GM12878 (cell line): ENCODE measurements around the gene FBN3. TPM values are rescaled to one million over a fixed set of nuclear protein-coding genes. Genes with fewer than 3 reads are reported as not detected.

Experiments used
- ATAC-seq: fragments of 200-7000 bp; cut with Tn5 transposase; 3 replicates; pipeline ENCODE4 v1.9.1; 2020; ENCODE audit warnings: mild to moderate bottlenecking, moderate library complexity
- BruUV-seq: library from RNA; stranded (reverse); fragments of 400-500 nt; replicated peaks from 2 replicates; lab custom pipeline; 2021; lab: Mats Ljungman, UMichigan
- CTCF ChIA-PET: fragments of 300-600 bp; sonication (Branson Sonifier 250); formaldehyde crosslinking; extraction: SDS; loops from one replicate; lab custom pipeline; 2021; ENCODE audit warnings: inconsistent platforms; lab: Yijun Ruan, JAX
- POLR2A ChIA-PET: fragments of 350-600 bp; formaldehyde crosslinking; extraction: SDS; loops from one replicate; lab custom pipeline; 2021; ENCODE audit warnings: inconsistent platforms; lab: Charles Lee
- RAD21 ChIA-PET: fragments of 300-600 bp; sonication (Branson Sonifier 250); formaldehyde crosslinking; loops from one replicate; lab custom pipeline; 2023; ENCODE audit warnings: antibody characterized with exemption; ENCODE audit not compliant: unreplicated experiment; lab: Charles Lee
- SMC1A ChIA-PET: fragments of 300-600 bp; sonication (Branson Sonifier 250); formaldehyde crosslinking; loops from one replicate; lab custom pipeline; 2023; ENCODE audit not compliant: unreplicated experiment, uncharacterized antibody; lab: Charles Lee
- DNase-seq: peaks from one replicate; pipeline ENCODE4 v3.0.0-alpha.2; 2011; ENCODE audit warnings: low read depth, low spot score
- FAIRE-seq: peaks from 3 replicates; lab custom pipeline; 2011; peaks lifted over from hg19 to GRCh38; lab: Jason Lieb, UNC
- H2AFZ ChIP-seq: 2 replicates; pipeline ENCODE4 v1.6.0; 2011; ENCODE audit warnings: low read depth, low read length, control low read depth; ENCODE audit not compliant: control insufficient read depth
- H3K27ac ChIP-seq: 2 replicates; pipeline ENCODE4 v1.5.1; 2011; ENCODE audit warnings: control low read depth; ENCODE audit not compliant: control insufficient read depth, insufficient read depth
- H3K27me3 ChIP-seq, 2 experiments: replicated peaks in 1 of 2; 2 replicates each; pipeline versions ENCODE4 v1.6.0 to v1.6.1; 2011; ENCODE audit warnings: low read length in 1 of 2; ENCODE audit not compliant: control insufficient read depth in 2 of 2, insufficient read depth in 2 of 2
- H3K36me3 ChIP-seq, 2 experiments: 2 replicates each; pipeline ENCODE4 v1.5.1; 2011; ENCODE audit warnings: low read length in 1 of 2; ENCODE audit not compliant: control insufficient read depth in 2 of 2, insufficient read depth in 2 of 2
- H3K4me1 ChIP-seq: 2 replicates; pipeline ENCODE4 v1.6.1; 2011; ENCODE audit warnings: mild to moderate bottlenecking, low read length, moderate library complexity, mixed read lengths; ENCODE audit not compliant: control insufficient read depth, insufficient read depth
- H3K4me2 ChIP-seq: 2 replicates; pipeline ENCODE4 v1.6.0; 2011; ENCODE audit warnings: control low read depth; ENCODE audit not compliant: control insufficient read depth, insufficient read depth
- H3K4me3 ChIP-seq: fragments of 200-600 bp; sonication (generic); 2 replicates; pipeline ENCODE4 v1.5.1; 2016
- H3K79me2 ChIP-seq: 2 replicates; pipeline ENCODE4 v1.6.0; 2011; ENCODE audit warnings: low read length; ENCODE audit not compliant: control insufficient read depth, insufficient read depth
- H3K9ac ChIP-seq: 2 replicates; pipeline ENCODE4 v1.8.0; 2011; ENCODE audit warnings: low read length, control low read depth, mixed read lengths; ENCODE audit not compliant: control insufficient read depth, insufficient read depth
- H3K9me3 ChIP-seq: replicated peaks from 3 replicates; pipeline ENCODE4 v1.5.1; 2011; ENCODE audit warnings: mild to moderate bottlenecking, low read length; ENCODE audit not compliant: control insufficient read depth, insufficient read depth
- H4K20me1 ChIP-seq: 2 replicates; pipeline ENCODE4 v1.6.0; 2011; ENCODE audit not compliant: control insufficient read depth, insufficient read depth
- DPF2 ChIP-seq: fragments of 450-650 bp; IDR thresholded peaks from 2 replicates; pipeline ENCODE4 v1.6.1; 2017; ENCODE audit warnings: mild to moderate bottlenecking
- E4F1 ChIP-seq: fragments of 450-650 bp; IDR thresholded peaks from 2 replicates; pipeline ENCODE4 v1.6.1; 2018; ENCODE audit warnings: borderline replicate concordance, mild to moderate bottlenecking; ENCODE audit not compliant: partially characterized antibody
- ELK1 ChIP-seq: IDR thresholded peaks from 2 replicates; pipeline ENCODE4 v1.6.1; 2012; ENCODE audit warnings: low read depth, low read length, improper control_type of control experiment
- ETV6 ChIP-seq, 2 experiments: fragments of 450-650 bp in 1 of 2; IDR thresholded peaks in 1 of 2; conservative IDR thresholded peaks in 1 of 2; 2 replicates each; pipeline ENCODE4 v1.6.1; 2014; ENCODE audit warnings: antibody characterized with exemption in 1 of 2, borderline replicate concordance in 1 of 2, low read depth in 1 of 2, mild to moderate bottlenecking in 1 of 2, moderate library complexity in 1 of 2
- GABPA ChIP-seq: IDR thresholded peaks from 2 replicates; pipeline ENCODE4 v1.6.1; 2014; ENCODE audit warnings: antibody characterized with exemption, low read depth, mild to moderate bottlenecking, inconsistent platforms
- KLF5 ChIP-seq: fragments of 450-650 bp; IDR thresholded peaks from 2 replicates; pipeline ENCODE4 v1.6.1; 2014; ENCODE audit warnings: mild to moderate bottlenecking; ENCODE audit not compliant: partially characterized antibody
- LARP7 ChIP-seq: fragments of 450-650 bp; IDR thresholded peaks from 2 replicates; pipeline ENCODE4 v1.6.1; 2017; ENCODE audit warnings: mild to moderate bottlenecking
- MAX ChIP-seq: IDR thresholded peaks from 2 replicates; pipeline ENCODE4 v1.6.1; 2012; ENCODE audit warnings: low read depth, low read length, improper control_type of control experiment
- NFYB ChIP-seq: IDR thresholded peaks from 2 replicates; pipeline ENCODE4 v1.6.1; 2011; ENCODE audit warnings: low read depth, mild to moderate bottlenecking, low read length, improper control_type of control experiment, moderate library complexity; ENCODE audit not compliant: insufficient read depth
- PKNOX1 ChIP-seq: fragments of 450-650 bp; IDR thresholded peaks from 2 replicates; pipeline ENCODE4 v1.6.1; 2016; ENCODE audit warnings: mild to moderate bottlenecking
- POLR2A ChIP-seq: IDR thresholded peaks from 2 replicates; pipeline ENCODE4 v1.6.1; 2011; ENCODE audit warnings: low read depth, mild to moderate bottlenecking, low read length
- POLR2AphosphoS5 ChIP-seq: IDR thresholded peaks from 2 replicates; pipeline ENCODE4 v1.6.1; 2011; ENCODE audit warnings: mild to moderate bottlenecking, low read length, inconsistent platforms
- POU2F2 ChIP-seq: IDR thresholded peaks from 3 replicates; pipeline ENCODE4 v1.6.1; 2011; ENCODE audit warnings: low read depth, mild to moderate bottlenecking, low read length, borderline replicate concordance
- RELA ChIP-seq: fragments of 450-650 bp; IDR thresholded peaks from 2 replicates; pipeline ENCODE4 v1.8.0; 2014; ENCODE audit warnings: borderline replicate concordance; ENCODE audit not compliant: partially characterized antibody
- RUNX3 ChIP-seq: IDR thresholded peaks from 2 replicates; pipeline ENCODE4 v1.6.1; 2012; ENCODE audit warnings: low read length, inconsistent platforms
- SP1 ChIP-seq: IDR thresholded peaks from one replicate; pipeline ENCODE4 v1.6.1; 2011; ENCODE audit warnings: low read depth, low read length
- SREBF2 ChIP-seq: IDR thresholded peaks from 2 replicates; pipeline ENCODE4 v1.6.1; 2012; ENCODE audit warnings: mild to moderate bottlenecking, low read length
- SUZ12 ChIP-seq: fragments of 200-600 bp; sonication (generic); IDR thresholded peaks from one replicate; pipeline ENCODE4 v1.6.1; 2018; ENCODE audit warnings: antibody characterized with exemption, mild to moderate bottlenecking; ENCODE audit not compliant: unreplicated experiment
- TCF12 ChIP-seq: IDR thresholded peaks from 2 replicates; pipeline ENCODE4 v1.6.1; 2011; ENCODE audit warnings: low read depth, mild to moderate bottlenecking, low read length
- ZNF24 ChIP-seq: fragments of 450-650 bp; IDR thresholded peaks from 2 replicates; pipeline ENCODE4 v1.6.1; 2017; ENCODE audit warnings: antibody characterized with exemption, mild to moderate bottlenecking
- WGBS: methylation state at CpG from one replicate; pipeline ENCODE4 v1.1.6; 2016; ENCODE audit warnings: low lambda C conversion rate; ENCODE audit not compliant: insufficient replicate concordance, insufficient coverage; ENCODE audit errors: missing lambda C conversion rate; 5-methylcytosine and 5-hydroxymethylcytosine counted together
- in situ Hi-C: fragments of 300-500 bp; cut with MboI; formaldehyde crosslinking; loops from 9 replicates; pipeline ENCODE4 v1.14.3; 2018; ENCODE audit warnings: mixed read lengths
- intact Hi-C: fragments of 100-400 bp; cut with micrococcal nuclease; formaldehyde crosslinking; loops from one replicate; pipeline ENCODE4 v1.14.2; 2022; ENCODE audit not compliant: unreplicated experiment
- polyA plus RNA-seq, 11 experiments: library from polyadenylated mRNA; depleted of rRNA in 4 of 11; unstranded in 6 of 11; stranded (reverse) in 5 of 11; fragments of >200 nt; fragmentation: Nextera tagmentation in 4 of 11; fragmentation: Illumina TruSeq in 1 of 11; extraction: Ambion mirVana in 4 of 11; extraction: Trizol in 1 of 11; gene quantifications; 1 replicate in 1 of 11; 2 replicates in 10 of 11; pipeline versions ENCODE4 v1.2.1 to v1.2.3, GENCODE V29; 2011 to 2016; ENCODE audit warnings: inconsistent platforms in 2 of 11, missing spikeins in 2 of 11, low read depth in 1 of 11
- total RNA-seq, 4 experiments: library from RNA; depleted of rRNA in 3 of 4; stranded (reverse); fragments of >200 nt in 3 of 4; fragmentation: Illumina TruSeq in 1 of 4; extraction: Trizol in 1 of 4; gene quantifications; 2 replicates each; pipeline versions ENCODE4 v1.2.1 to v1.2.3, GENCODE V29; 2013 to 2021

FBN3 gene
- total and polyA plus RNA-seq, 10 of the 15 experiments (the other 5 are each of a cell fraction or from before 2014, with no cell fraction given) = 0.05 TPM; not detected in 9

GRCh38 chr19:8161135-8161646 lies 11.8 kb upstream of the FBN3 start:
- POLR2A ChIA-PET = interaction anchor here (0.6 to 1.0 kb wide), 3 partner anchors 35 to 82 kb away, joined by 3 to 4 read pairs (median 4); no protein-coding TSS in a partner anchor
- Histone ChIP-seq H3K4me1 (no peaks in the 10 kb centered on the region; the same call in 1 of the 2 replicates), H3K27ac (peak overlapping the region; percentile 24; the same call in 1 of the 2 replicates), H3K36me3 (no peaks in the 10 kb centered on the region), H3K79me2 (no peaks in the 10 kb centered on the region), H4K20me1 (no peaks in the 10 kb centered on the region), H3K9me3 (no peaks in the 10 kb centered on the region; the same call in 2 of the 3 replicates), H3K27me3 (no peaks in the 10 kb centered on the region), H2AFZ (peak overlapping the region; percentile 29; the same call in 1 of the 2 replicates), H3K9ac (no peak overlapping the region), H3K4me3 (no peak overlapping the region), H3K4me2 (0 out of 2 replicates have a peak overlapping the region, but pooled peaks have one; percentile 33)
- WGBS = 50% methylated on average over 12 of the region's 12 CpGs
- CTCF ChIA-PET = interaction anchor here (0.7 to 1.4 kb wide), 9 partner anchors 14 to 146 kb away, joined by 3 to 5 read pairs (median 3); no protein-coding TSS in a partner anchor
- FAIRE-seq = no peak
- peak; percentile 34; the same call in 1 of the 2 replicates for TF ChIP-seq RUNX3
- 0 out of 2 replicates have a peak, but pooled peaks have one; percentile 36 for TF ChIP-seq POLR2AphosphoS5
- TF ChIP-seq E4F1 = peak; percentile 16
- TF ChIP-seq ETV6 (conservative IDR thresholded peaks at IDR 0.05 in 1 of 2, IDR thresholded peaks at IDR 0.05 in 1 of 2; ENCODE audit: borderline replicate concordance in 1 of 2, low read depth in 1 of 2) = no peak
- TF ChIP-seq SREBF2 = peak; percentile 23; the same call in 1 of the 2 replicates
- TF ChIP-seq GABPA = no peak
- no peak for TF ChIP-seq KLF5
- peak; percentile 41; the same call in 1 of the 2 replicates for TF ChIP-seq PKNOX1
- TF ChIP-seq DPF2 = no peak
- no peak for TF ChIP-seq ZNF24
- peak; percentile 38; the same call in 1 of the 2 replicates for TF ChIP-seq POLR2A
- TF ChIP-seq NFYB = peak; percentile 72
- no peak for TF ChIP-seq POU2F2
- no peak for TF ChIP-seq SUZ12
- peak; percentile 48 for TF ChIP-seq SP1
- TF ChIP-seq LARP7 = no peak
- TF ChIP-seq MAX = no peak
- no peak for TF ChIP-seq TCF12
- no peak for TF ChIP-seq RELA
- TF ChIP-seq ELK1 = no peak
- BruUV-seq = no TSS peak
- intact Hi-C loops (no loop called here), in situ Hi-C loops (no loop called here)
- DNase-seq = peak; percentile 39
- SMC1A ChIA-PET = interaction anchor here (1.2 to 1.6 kb wide), 3 partner anchors 78 to 106 kb away, joined by 3 to 14 read pairs (median 4); no protein-coding TSS in a partner anchor
- ATAC-seq = peak; percentile 91
- RAD21 ChIA-PET = interaction anchor here (0.8 to 1.1 kb wide), 5 partner anchors 32 to 94 kb away, joined by 3 to 4 read pairs (median 3); partner anchors contain the start of gene CERS4
